Retinal pigment epithelial cell (primary cell): ENCODE data around the gene STC2.
A peak's percentile ranks its signal among the peaks of the same experiment; 100 is the strongest.

Source experiments
- DNase-seq: peaks from one replicate; pipeline ENCODE4 v3.0.0-alpha.2; 2010; ENCODE audit warnings: low read depth
- H3K4me3 ChIP-seq: 2 replicates; pipeline ENCODE4 v1.5.1; 2011; ENCODE audit warnings: mild to moderate bottlenecking, low read length, control low read depth, moderate library complexity
- TF ChIP-seq, protein P1 (sequence below): conservative IDR thresholded peaks from 2 replicates; pipeline ENCODE4 v1.5.1; 2011; ENCODE audit warnings: low read depth, low read length, control low read depth, inconsistent platforms

The STC2 gene

GRCh38 chr5:173323106-173323798 lies 5.0 kb downstream of the STC2 start:
- no peak for DNase-seq
- no peak overlapping the region for H3K4me3 ChIP-seq
- TF ChIP-seq, protein P1, sequence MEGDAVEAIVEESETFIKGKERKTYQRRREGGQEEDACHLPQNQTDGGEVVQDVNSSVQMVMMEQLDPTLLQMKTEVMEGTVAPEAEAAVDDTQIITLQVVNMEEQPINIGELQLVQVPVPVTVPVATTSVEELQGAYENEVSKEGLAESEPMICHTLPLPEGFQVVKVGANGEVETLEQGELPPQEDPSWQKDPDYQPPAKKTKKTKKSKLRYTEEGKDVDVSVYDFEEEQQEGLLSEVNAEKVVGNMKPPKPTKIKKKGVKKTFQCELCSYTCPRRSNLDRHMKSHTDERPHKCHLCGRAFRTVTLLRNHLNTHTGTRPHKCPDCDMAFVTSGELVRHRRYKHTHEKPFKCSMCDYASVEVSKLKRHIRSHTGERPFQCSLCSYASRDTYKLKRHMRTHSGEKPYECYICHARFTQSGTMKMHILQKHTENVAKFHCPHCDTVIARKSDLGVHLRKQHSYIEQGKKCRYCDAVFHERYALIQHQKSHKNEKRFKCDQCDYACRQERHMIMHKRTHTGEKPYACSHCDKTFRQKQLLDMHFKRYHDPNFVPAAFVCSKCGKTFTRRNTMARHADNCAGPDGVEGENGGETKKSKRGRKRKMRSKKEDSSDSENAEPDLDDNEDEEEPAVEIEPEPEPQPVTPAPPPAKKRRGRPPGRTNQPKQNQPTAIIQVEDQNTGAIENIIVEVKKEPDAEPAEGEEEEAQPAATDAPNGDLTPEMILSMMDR: no peak

GRCh38 chr5:173321886-173322285 lies 6.3 kb downstream of the STC2 start:
- DNase-seq: no peak
- H3K4me3 ChIP-seq: no peak overlapping the region
- TF ChIP-seq, protein P1: no peak

DNA sequence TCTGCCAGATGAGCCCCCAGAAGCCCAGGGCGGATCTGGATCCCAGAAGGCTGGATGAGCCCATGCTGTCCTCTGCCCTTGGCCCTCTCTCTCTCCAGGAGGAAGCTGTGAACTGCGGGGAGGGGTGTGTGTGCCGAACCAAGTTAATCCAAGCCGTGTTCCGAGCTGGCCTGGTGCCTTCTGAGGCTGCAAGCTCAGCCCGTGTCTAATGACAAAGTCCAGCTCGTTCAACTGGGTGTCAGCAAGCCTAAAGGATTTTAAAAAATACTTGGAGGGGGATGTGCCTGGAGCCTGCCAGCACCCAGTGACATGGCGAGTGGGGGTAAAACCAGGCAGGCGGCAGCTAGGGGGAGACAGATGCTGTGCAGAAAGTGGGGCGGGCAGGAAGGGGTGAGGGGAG lies 8.0 kb downstream of the STC2 start:
- DNase-seq: no peak
- TF ChIP-seq, protein P1: peak; percentile 50
- no peak overlapping the region for H3K4me3 ChIP-seq

DNA sequence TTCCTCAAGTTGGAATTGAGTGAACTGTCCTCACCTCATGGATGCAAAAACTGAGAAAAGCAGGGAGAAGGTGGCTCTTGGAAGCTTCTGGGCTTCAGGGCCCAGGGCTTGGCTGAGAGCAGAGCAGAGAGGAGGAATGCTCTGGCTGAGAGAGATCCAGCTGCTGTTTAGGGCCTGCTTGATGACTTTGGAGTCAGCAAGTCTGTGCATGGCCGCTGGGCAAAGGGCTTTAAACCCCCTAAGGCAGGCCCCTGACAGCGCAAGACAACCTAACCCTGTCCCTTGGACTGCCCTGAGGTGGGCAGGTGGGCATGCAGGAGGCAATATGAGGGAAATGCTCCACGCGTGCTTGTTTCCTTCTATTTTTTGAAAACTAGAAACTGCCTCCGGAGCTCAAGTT lies 8.6 kb downstream of the STC2 start:
- DNase-seq: no peak
- H3K4me3 ChIP-seq: no peak overlapping the region
- TF ChIP-seq, protein P1: no peak

DNA sequence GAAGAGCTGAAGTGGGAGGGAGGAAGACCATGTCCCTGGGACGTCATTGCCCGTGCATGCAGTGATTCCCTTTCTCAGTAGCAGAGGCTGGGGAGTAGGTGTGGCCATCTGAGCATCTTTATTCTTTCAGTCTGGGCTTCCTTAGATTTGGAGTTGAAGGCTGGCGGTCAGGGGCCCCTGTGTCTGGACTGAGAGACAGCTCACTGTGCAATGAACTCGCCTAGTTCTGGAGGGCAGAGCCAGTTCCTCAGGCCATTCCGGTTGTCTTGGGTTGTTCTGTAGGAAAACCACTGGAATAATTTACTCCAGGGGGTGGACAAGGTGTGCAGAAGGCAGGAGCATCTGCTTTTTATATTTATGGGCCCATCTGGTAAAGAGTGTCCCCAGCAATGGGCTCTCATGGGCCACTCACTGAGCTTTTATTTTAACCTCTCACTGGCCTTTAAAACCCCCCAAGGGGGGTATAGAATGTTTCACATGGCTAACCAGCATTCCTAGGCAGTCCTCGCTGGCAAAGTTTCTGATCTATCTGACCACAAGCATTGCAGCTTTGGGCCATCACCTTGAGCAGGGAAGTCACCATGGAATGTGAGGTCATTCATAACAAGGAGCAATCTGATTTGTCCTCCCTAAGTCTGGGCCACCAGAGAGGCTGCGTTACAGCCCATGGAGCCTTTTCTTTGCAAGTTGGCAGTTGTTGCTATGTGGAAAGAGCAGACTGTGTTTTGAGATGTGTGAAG lies 9.2 kb downstream of the STC2 start:
- TF ChIP-seq, protein P1: no peak
- no peak overlapping the region for H3K4me3 ChIP-seq
- DNase-seq: no peak

GRCh38 chr5:173318330-173318729 lies 9.9 kb downstream of the STC2 start:
- TF ChIP-seq, protein P1: no peak
- DNase-seq: no peak
- no peak overlapping the region for H3K4me3 ChIP-seq

DNA sequence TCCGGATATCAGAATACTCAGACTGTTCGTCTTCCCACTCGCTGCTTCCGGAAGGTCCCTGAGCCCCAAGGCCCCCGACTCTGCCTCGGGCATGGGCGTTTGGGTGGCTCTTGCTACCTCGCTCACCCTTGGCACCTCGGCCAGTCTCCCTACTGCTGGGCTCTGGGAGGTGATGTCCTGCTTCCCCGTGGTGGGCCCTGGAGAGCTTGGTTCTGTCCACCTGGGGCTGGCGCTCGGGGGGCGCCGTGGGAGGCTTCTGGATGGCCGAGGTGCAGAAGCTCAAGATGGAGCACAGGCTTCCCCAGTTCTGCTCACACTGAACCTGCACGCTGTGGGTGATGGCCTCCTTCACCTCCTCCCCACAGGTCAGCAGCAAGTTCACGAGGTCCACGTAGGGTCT lies 10.4 kb downstream of the STC2 start:
- TF ChIP-seq, protein P1: no peak
- H3K4me3 ChIP-seq: no peak overlapping the region
- no peak for DNase-seq
